Measurements from ENCODE around the gene PRKAR1A.

DNA sequence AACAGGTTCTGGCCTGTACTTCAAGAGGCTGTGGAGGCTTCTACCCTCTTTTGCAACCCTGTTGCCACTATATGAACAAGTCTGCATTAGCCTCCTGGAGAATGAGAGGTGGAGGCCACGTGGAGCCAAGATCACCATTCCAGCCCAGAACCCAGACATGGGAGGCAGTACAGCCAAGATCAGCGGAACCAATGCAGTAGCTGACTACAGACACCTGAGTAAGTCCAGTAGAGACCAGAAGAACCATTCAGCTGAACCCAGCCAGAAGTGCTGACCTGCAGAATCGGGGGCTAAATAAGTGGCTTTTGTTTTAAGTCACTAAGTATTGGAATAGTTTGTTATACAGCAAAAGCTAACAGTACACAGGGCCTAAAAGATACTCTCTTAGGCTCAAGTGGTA lies 76.9 kb downstream of the PRKAR1A start:
- TF ChIP-seq ZNF70 (CRISPR knock-in tag; IDR thresholded peaks at IDR 0.05): no peak
- TF ChIP-seq ZFP30 (CRISPR knock-in tag; IDR thresholded peaks at IDR 0.05): no peak
- TF ChIP-seq PATZ1 (CRISPR knock-in tag; IDR thresholded peaks at IDR 0.05; ENCODE audit: borderline replicate concordance): no peak
- TF ChIP-seq, protein P1, sequence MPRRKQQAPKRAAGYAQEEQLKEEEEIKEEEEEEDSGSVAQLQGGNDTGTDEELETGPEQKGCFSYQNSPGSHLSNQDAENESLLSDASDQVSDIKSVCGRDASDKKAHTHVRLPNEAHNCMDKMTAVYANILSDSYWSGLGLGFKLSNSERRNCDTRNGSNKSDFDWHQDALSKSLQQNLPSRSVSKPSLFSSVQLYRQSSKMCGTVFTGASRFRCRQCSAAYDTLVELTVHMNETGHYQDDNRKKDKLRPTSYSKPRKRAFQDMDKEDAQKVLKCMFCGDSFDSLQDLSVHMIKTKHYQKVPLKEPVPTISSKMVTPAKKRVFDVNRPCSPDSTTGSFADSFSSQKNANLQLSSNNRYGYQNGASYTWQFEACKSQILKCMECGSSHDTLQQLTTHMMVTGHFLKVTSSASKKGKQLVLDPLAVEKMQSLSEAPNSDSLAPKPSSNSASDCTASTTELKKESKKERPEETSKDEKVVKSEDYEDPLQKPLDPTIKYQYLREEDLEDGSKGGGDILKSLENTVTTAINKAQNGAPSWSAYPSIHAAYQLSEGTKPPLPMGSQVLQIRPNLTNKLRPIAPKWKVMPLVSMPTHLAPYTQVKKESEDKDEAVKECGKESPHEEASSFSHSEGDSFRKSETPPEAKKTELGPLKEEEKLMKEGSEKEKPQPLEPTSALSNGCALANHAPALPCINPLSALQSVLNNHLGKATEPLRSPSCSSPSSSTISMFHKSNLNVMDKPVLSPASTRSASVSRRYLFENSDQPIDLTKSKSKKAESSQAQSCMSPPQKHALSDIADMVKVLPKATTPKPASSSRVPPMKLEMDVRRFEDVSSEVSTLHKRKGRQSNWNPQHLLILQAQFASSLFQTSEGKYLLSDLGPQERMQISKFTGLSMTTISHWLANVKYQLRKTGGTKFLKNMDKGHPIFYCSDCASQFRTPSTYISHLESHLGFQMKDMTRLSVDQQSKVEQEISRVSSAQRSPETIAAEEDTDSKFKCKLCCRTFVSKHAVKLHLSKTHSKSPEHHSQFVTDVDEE (CRISPR knock-in tag; IDR thresholded peaks at IDR 0.05): no peak
- no peak for TF ChIP-seq OSR1 (CRISPR knock-in tag; IDR thresholded peaks at IDR 0.05)
- no peak for TF ChIP-seq ZNF565 (CRISPR knock-in tag; conservative IDR thresholded peaks at IDR 0.05; ENCODE audit: low read depth)
- no peak for TF ChIP-seq GLIS3 (CRISPR knock-in tag; IDR thresholded peaks at IDR 0.05)
- TF ChIP-seq CSDC2 (CRISPR knock-in tag; IDR thresholded peaks at IDR 0.05): no peak
- no peak for TF ChIP-seq ZFP3 (CRISPR knock-in tag; IDR thresholded peaks at IDR 0.05)
- TF ChIP-seq, protein P2, sequence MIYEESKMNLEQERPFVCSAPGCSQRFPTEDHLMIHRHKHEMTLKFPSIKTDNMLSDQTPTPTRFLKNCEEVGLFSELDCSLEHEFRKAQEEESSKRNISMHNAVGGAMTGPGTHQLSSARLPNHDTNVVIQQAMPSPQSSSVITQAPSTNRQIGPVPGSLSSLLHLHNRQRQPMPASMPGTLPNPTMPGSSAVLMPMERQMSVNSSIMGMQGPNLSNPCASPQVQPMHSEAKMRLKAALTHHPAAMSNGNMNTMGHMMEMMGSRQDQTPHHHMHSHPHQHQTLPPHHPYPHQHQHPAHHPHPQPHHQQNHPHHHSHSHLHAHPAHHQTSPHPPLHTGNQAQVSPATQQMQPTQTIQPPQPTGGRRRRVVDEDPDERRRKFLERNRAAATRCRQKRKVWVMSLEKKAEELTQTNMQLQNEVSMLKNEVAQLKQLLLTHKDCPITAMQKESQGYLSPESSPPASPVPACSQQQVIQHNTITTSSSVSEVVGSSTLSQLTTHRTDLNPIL (CRISPR knock-in tag; IDR thresholded peaks at IDR 0.05; ENCODE audit: low read depth): no peak

Measured in SK-N-SH treated with all-trans-retinoic acid at 6 μM for 48 hours (cell line).